ENCODE data around the gene MYL12A. TPM values are rescaled to one million over a fixed set of nuclear protein-coding genes. Genes with fewer than 3 reads are reported as not detected.
A peak's percentile ranks its signal among the peaks of the same experiment; 100 is the strongest.

Gene MYL12A
- total RNA-seq, 1 donor from 2014 or later = 421 TPM

DNA sequence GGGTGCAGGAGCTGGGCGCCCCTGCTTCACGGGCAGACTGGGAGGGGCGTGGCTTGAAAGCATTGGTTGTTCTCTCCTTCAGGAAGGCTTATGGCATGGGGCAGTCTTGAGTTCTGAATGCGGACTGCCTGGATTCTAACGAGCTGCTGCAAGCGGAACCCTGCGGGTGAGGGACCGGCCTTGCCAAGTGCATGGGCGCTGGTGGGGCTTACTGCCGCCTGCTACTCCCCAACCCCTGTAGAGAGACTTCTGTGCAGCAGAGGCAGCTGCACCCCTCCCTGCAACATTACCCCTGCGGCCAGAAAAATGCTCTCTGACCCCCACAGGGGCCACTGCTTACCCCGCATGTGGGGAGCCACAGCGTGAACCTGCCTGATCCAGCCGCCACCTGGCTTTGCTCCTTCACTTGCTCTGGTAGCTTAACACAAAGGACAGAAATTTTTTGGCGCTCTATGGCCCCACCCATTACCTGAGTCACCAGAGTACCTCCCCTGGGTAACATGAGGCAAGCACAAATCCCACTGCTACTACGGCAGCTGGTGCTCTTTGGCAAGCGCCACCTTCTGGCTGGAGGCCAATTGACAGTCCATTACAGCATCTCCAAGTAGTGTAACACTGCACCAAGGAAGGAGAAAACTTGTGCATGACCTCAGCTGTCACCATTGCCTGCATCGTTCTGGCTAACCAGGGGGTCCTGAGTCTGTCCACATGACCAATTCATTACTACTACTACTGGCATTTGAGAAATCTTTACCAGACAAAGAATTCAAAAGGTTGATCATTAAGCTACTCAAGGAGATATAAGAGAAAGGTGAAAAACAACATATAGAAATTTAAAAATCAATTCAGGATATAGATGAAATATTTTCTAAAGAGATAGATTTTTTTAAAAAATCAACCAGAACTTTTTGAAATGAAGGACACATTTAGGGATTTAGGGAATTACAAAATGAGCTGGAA is 49.7 kb downstream of the MYL12A start:
- H3K9me3 ChIP-seq = peaks cover 0 to 8% of the 10 kb centered on the region in 2 donors
- H3K27me3 ChIP-seq = no peaks in the 10 kb centered on the region
- no peaks in the 10 kb centered on the region for H3K36me3 ChIP-seq
- TF ChIP-seq, protein P1, sequence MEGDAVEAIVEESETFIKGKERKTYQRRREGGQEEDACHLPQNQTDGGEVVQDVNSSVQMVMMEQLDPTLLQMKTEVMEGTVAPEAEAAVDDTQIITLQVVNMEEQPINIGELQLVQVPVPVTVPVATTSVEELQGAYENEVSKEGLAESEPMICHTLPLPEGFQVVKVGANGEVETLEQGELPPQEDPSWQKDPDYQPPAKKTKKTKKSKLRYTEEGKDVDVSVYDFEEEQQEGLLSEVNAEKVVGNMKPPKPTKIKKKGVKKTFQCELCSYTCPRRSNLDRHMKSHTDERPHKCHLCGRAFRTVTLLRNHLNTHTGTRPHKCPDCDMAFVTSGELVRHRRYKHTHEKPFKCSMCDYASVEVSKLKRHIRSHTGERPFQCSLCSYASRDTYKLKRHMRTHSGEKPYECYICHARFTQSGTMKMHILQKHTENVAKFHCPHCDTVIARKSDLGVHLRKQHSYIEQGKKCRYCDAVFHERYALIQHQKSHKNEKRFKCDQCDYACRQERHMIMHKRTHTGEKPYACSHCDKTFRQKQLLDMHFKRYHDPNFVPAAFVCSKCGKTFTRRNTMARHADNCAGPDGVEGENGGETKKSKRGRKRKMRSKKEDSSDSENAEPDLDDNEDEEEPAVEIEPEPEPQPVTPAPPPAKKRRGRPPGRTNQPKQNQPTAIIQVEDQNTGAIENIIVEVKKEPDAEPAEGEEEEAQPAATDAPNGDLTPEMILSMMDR (IDR thresholded peaks at IDR 0.05) = peak in 1 of 3 experiments; percentile 10
- H3K4me3 ChIP-seq = peak overlapping the region; percentile 55 to 61
- intact Hi-C loops (cut with DNase I) = no loop called here
- peak; percentile 51 to 87 for DNase-seq (ENCODE audit: low spot score in 2 of 2)
- H3K27ac ChIP-seq = no peak overlapping the region
- H3K4me1 ChIP-seq = peaks cover 0 to 2% of the 10 kb centered on the region in 2 donors

DNA sequence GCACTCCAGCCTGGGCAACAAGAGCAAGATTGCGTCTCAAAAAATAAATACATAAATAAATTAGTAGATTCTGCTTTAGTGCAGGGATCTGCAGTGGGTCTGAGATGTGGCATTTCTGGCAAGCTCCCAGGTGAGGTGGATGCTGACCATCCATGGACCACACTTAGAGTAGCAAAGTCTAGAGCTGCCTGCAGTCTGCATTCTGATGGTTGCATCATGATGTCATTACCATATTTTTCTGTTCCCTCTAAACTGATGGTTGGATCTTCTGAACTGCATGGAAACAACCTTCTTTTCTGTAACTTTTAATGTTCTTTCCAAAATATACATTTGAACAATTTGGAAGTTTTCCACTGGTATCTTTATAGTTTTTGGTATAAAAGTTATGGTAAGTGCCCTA is 57.2 kb downstream of the MYL12A start:
- Histone ChIP-seq H3K4me3 (no peak overlapping the region), H3K27me3 (no peaks in the 10 kb centered on the region), H3K4me1 (no peaks in the 10 kb centered on the region), H3K27ac (no peak overlapping the region), H3K36me3 (no peaks in the 10 kb centered on the region), H3K9me3 (no peaks in the 10 kb centered on the region)
- no peak for DNase-seq (ENCODE audit: low spot score in 2 of 2)
- TF ChIP-seq, protein P1 (IDR thresholded peaks at IDR 0.05) = no peak
- intact Hi-C loops (cut with DNase I) = no loop called here

GRCh38 chr18:3305354-3305762 is 57.8 kb downstream of the MYL12A start:
- no peaks in the 10 kb centered on the region for H3K27me3 ChIP-seq
- H3K4me3 ChIP-seq = no peak overlapping the region
- no peaks in the 10 kb centered on the region for H3K36me3 ChIP-seq
- no peak overlapping the region for H3K27ac ChIP-seq
- TF ChIP-seq, protein P1 (IDR thresholded peaks at IDR 0.05) = no peak
- no peaks in the 10 kb centered on the region for H3K9me3 ChIP-seq
- no peak for DNase-seq (ENCODE audit: low spot score in 2 of 2)
- intact Hi-C loops (cut with DNase I) = no loop called here
- no peaks in the 10 kb centered on the region for H3K4me1 ChIP-seq

Other genes with a start within 250 kb of the MYL12A start
- 11.6 TPM for gene LPIN2, start 234.7 kb upstream of the MYL12A start, total RNA-seq
- 7.8 TPM for gene MYOM1, start 27.8 kb upstream of the MYL12A start, total RNA-seq
- 198 TPM for gene MYL12B, start 14.3 kb downstream of the MYL12A start, total RNA-seq
- gene TGIF1, start 202.4 kb downstream of the MYL12A start, total RNA-seq = 39.7 TPM

All from ascending aorta (tissue), 2 donors.